Measurements from ENCODE around the gene OR2V2. TPM values are rescaled to one million over a fixed set of nuclear protein-coding genes. Genes with fewer than 3 reads are reported as not detected.

Gene OR2V2, protein sequence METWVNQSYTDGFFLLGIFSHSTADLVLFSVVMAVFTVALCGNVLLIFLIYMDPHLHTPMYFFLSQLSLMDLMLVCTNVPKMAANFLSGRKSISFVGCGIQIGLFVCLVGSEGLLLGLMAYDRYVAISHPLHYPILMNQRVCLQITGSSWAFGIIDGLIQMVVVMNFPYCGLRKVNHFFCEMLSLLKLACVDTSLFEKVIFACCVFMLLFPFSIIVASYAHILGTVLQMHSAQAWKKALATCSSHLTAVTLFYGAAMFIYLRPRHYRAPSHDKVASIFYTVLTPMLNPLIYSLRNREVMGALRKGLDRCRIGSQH
- not detected in 2 replicates for total RNA-seq

GRCh38 chr5:181146927-181147636, at the start of gene OR2V2:
Gene OR2V2, plus strand, starts transcription at chr5:181147586. Its CDS starts 7,357 bp downstream, at chr5:181154943.

DNA sequence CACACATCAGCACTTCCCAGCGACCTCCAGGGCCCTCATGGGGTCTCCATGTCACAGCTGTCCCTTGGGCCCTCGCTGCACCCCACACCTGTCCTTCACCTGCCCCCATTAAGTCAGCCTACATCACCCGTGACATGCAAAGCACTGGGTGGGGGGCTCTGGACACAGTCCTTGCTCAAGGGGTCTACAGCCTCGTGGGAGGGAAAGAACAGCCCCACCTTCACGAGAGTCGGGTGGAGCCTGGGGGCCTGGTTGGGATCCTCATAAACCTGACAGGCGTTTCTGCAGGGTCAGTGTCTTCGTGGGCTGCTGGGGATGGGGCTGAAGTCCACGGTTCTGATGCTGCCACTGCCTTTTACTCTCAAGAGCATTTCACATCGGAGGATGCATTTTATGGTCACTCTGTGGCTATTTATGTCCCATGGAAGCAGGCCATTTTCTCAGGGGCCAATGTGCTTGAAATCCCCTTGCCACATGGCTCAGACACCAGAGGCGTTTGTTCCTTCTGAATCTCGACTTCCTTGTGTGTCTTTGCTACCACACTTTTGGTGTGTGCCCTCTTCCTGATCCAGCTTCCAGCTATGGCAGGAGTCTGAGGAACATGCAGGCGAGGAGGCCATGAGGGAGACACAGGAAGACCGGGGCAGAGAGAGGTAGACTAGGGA, 16.4 kb upstream of the OR2V2 start, which contains the start of gene OR2V1:
Gene OR2V1, minus strand, starts transcription at position 338 of the 665 bp plus-strand sequence. CDS start 5,865 bp downstream, outside the sequence.

DNA sequence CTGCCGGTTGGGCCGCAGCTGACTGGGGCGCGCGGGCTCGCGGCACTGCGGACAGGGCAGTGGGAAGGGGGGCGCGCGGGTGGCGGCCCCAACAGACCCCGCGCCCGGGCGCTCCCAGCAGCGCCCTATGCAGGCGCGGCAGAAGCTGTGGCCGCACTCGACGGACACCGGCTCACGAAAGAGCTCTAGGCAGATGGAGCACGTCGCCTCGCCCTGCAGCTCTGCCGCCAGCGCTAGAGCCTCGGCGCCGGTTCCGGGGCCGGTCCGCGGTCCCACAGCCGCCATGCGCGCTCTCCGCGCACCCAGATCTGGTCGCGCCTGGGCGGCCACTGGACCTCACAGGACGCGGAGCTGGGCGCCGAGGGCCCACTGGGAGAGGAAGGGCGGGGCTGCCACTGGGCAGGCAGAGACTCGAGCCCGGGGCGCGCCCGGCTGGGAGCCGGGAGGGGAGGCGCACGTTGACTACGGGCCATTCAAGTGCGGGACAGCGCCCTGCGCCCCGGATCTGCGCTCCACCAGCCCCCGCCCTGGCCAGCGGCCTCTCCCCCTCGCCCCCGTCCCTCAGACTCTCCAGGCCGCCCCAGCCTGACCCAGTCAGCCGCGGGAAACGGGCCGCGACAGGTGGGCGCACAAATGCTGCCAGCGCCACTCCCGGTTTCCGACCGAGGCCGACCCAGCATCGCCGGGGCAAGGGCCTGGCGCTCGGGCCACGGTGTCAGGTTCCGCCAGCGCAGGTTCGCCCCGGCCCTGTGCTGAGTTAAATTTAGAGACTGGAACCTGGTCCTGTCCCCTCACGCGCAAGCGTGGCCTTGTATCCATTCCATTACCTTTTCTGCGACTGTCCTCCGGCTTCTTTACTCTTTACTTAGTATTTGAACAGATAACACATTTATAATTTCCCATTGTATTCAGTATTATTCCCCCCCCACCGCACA, 57.7 kb downstream of the OR2V2 start, which contains the start of gene TRIM7:
Gene TRIM7, minus strand, starts transcription at position 371 of the 935 bp plus-strand sequence. Its CDS starts 86 bp downstream, at position 285.

Other genes with a start within 250 kb of the OR2V2 start
- gene BTNL8, start 248.4 kb upstream of the OR2V2 start, total RNA-seq = not detected in 2 replicates
- gene BTNL3, start 158.7 kb upstream of the OR2V2 start, total RNA-seq = not detected in 2 replicates
- gene BTNL9, start 107.3 kb upstream of the OR2V2 start, total RNA-seq = not detected in 2 replicates
- not detected in 2 replicates for gene OR2V1, start 16.4 kb upstream of the OR2V2 start, total RNA-seq
- gene TRIM7, start 57.6 kb downstream of the OR2V2 start, total RNA-seq = 1.1 and 3.4 TPM in 2 replicates
- gene TRIM41, start 75.7 kb downstream of the OR2V2 start, total RNA-seq = 10.5 and 15.1 TPM in 2 replicates
- 4,162 and 6,590 TPM in 2 replicates for gene RACK1, start 96.3 kb downstream of the OR2V2 start, total RNA-seq
- gene TRIM52, start 113.6 kb downstream of the OR2V2 start, total RNA-seq = 4.2 and 6.2 TPM in 2 replicates
- gene OR4F3, start 219.7 kb downstream of the OR2V2 start, total RNA-seq = 0.44 TPM in 1 of 2 replicates, not detected in the other

All from placental pericyte (primary cell).